NCI-H1417 treated with DMSO at 0.1 percent for 48 hours (cell line): ENCODE measurements around the gene ATP1A4.

Source experiments
- DNase-seq: peaks from one replicate; lab custom pipeline; 2025; lab: John Stamatoyannopoulos, UW

Gene ATP1A4

DNA sequence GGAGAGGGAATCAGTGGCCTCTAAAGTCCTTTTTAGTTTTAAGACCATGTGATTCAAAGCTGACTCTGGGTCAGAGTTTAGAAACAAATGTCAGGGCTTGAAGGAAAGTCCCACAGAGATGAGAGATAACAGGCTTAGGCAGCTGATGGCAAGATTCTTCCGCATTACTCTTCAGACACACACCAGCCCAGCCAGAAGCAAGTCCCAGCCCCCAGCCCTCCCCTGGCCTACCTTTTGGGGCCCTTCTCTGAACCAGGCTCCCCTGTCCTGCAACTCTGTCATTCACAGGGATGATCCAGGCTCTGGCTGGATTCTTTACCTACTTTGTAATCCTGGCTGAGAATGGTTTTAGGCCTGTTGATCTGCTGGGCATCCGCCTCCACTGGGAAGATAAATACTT is 25.8 kb downstream of the ATP1A4 start:
- DNase-seq: no peak

DNA sequence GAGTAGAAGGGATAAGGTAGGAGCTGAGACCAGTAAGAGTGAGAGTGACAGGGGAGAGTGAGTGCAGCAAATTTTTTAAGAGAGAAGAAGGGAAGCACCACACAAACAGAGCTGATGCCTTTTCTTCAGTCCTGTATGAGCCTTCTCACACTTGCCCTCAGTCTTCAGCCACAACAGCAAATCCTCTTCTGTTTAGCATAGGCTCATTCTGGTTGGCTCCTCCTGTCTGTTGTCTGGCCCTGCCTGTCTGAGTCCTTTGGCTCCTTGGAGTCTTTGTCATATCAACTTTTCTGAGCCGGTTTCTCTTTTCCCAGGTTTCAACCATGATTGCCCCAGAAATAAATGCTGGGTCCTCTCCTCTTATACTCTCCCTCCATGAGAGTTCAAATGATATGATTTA is 26.3 kb downstream of the ATP1A4 start:
- no peak for DNase-seq

DNA sequence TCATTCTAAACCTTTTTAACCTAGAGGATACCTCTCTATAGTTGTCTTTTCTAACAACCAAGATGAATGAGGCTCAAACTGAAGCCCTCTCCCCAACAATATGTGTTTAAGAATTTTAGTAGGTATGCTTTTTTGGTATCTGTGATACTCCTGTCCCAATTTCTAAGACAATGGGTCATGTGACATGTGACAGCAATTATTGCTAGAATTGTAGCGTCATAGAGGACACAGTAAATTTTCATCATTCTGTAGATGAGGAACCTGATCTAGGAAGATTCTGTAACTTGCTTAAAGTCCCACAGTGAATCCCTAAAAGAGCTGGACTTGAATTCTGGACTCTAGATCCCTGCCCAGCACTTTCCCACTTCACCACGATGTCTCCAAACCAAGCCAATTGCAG is 27.3 kb downstream of the ATP1A4 start:
- no peak for DNase-seq

DNA sequence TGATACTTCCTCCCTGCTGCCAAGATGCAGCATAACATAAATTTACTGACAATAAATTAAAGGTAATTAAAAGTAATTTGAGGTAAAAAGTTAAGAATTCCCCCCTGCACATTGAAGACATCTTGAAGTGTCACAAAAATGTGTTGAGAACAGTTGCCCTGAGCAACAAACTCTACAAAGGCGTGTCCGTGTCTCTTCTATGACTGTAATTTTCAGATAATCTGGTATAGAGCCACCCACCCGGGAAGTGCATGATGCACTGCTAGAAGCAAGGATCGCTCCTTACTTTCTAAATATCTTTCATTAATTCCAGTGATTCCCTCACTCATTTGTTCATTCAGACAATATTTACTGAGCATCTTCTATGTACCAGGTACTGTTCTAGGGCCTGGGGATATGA is 27.9 kb downstream of the ATP1A4 start:
- no peak for DNase-seq

GRCh38 chr1:160186246-160186645 is 34.8 kb downstream of the ATP1A4 start:
- DNase-seq: no peak

DNA sequence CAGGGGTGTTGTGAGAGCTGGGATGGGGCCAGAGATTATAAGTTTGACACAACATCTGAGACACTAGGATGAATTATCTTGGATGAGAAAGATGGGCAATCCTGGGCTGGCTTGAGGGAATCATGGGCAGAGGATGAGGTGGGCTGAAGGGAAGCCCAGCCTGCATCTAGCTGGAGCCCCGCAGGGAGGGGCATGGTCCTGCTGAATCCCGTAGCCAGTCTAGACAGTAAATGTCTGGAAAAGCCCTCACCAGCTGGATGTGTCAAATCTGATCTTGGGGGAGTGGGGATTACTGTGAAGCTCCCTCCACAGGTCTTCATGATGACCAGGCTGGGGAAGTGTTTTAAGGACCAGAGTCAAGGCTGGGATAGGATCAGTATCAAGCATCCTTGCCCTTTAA is 35.3 kb downstream of the ATP1A4 start:
- no peak for DNase-seq

DNA sequence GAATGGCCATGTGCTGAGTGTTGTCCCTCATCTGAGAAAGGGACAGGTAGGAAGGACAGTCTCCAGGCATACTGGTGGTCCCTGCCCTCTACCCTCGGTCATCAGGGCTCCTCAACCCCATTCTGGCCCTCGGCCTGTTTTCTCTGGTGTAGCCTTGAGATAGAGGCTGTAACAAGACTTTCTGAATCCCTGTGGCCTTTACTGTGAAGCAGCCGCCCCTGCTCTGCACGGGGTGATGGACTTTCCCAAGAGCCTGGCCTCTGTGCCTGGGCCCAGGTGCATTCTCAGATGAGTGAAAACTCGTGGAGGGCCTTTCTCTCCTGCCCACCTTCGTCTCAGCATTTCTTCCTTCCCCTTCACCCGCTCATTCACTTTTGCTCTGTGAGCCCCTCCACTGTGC is 36.0 kb downstream of the ATP1A4 start:
- no peak for DNase-seq

GRCh38 chr1:160188341-160188740 is 36.9 kb downstream of the ATP1A4 start:
- DNase-seq: no peak

GRCh38 chr1:160189649-160190625 is 38.5 kb downstream of the ATP1A4 start, which contains the start of gene CASQ1:
Gene CASQ1, plus strand, starts transcription at chr1:160190575. Its CDS starts 177 bp downstream, at chr1:160190752.
- DNase-seq: no peak

GRCh38 chr1:160191756-160192155 is 40.4 kb downstream of the ATP1A4 start:
- no peak for DNase-seq

DNA sequence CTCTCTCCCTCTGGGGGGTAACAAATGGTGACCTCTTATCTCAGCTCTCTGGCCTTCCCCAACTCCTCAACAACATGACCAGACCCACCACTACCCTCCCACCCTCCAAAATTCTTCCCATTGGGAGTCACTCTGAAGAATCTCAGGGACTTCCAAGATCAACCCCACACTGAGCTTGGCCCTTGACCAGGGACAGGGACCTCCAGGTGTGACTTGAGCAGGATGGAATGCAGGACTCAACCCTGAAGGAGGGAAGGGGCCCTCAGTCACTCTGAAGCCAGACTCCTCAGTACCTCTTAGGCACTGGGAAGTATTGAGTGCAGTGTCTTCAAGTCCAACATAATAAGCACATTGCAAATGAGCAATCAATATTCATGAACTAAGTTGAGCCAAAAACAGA is 40.8 kb downstream of the ATP1A4 start:
- no peak for DNase-seq

- DNase-seq: peak; percentile 28
Measured at GRCh38 chr1:160193091-160193819, 41.9 kb downstream of the ATP1A4 start.

DNA sequence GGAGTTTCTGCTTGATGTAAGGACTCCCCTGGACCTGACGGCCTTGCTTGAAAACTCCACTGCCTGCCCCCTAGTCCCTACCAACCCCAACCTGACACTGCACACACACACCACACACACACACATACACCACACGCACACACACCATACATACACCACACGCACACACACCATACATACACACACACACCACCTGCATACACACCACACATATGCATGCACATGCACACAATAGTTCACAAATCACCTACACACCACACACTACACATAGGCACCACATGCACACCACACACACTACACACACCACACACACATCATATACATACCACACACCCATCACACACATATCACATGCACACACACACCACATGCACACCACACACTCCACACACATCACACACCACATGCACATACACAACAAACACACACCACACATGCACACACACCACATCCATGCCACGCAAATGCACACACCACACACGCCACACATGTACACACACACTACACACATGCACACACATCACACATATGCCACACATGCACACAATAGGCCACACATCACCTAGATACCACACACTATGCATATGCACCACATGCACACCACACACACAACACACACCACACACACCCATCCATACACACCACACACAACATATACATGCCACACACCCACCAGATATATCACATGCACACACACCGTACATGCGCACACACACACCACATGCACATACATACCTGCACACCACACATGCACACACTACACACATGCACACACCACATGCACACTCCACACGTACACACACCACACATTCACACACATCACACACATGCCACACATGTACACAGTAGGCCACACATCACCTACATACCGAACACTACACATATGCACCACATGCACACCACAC is 42.7 kb downstream of the ATP1A4 start:
- no peak for DNase-seq

- no peak for DNase-seq
Measured at GRCh38 chr1:160194737-160195059, 43.3 kb downstream of the ATP1A4 start.

- no peak for DNase-seq
Measured at GRCh38 chr1:160196143-160196542, 44.7 kb downstream of the ATP1A4 start.

DNA sequence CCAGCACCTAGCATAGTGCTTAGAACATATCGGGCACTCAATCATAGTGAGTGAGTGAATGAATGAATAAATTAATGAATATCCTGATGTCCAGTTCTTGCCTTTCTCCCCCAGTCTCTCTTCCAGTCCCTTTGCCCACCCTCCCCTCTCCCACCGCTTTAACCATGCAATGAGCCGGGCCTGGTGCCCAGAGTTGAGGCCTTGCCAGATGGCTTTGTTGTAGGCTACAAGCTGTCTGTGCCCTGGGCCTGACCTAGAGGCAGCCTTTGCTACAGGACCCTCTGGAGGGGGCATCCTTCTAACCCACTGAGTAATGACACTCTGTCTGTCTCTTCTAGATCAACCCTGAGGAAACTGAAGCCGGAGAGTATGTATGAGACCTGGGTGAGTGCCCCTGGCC is 45.8 kb downstream of the ATP1A4 start:
- DNase-seq: no peak

- DNase-seq: no peak
Measured at GRCh38 chr1:160200786-160201185, 49.4 kb downstream of the ATP1A4 start.

GRCh38 chr1:160204526-160205241 is 53.3 kb downstream of the ATP1A4 start:
- no peak for DNase-seq

- DNase-seq: no peak
Measured at GRCh38 chr1:160205242-160206035, 54.0 kb downstream of the ATP1A4 start, which contains the start of gene PEA15. Gene PEA15, plus strand, starts transcription at chr1:160205384. Its CDS starts 6,161 bp downstream, at chr1:160211545.

DNA sequence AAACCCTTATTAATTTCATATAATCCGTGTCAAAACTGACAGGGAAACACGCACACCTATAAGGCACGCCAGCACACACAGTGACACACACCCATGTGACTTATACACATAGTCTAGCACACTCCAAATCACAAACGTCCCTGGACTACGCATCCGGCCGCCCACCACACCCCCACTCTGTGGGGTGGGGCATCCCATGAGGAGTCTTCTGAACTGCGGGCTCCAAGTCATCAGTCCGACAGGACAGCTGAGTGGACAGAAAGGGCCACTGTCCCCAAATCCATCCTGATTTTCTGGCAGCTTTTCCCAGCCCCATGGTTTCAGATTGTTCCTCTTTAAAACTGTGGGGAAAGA is 54.6 kb downstream of the ATP1A4 start:
- no peak for DNase-seq
